GM13976 (cell line): ENCODE results near the gene RBFOX2.

Experiments used
- DNase-seq: peaks from one replicate; pipeline ENCODE4 v3.0.0; 2012; ENCODE audit warnings: low spot score
- in situ Hi-C: fragments of 300-500 bp; cut with MboI; formaldehyde crosslinking; loops from one replicate; pipeline ENCODE4 v1.12.0; 2022; ENCODE audit warnings: low sequenced_read_pairs, mixed read lengths, inconsistent platforms; ENCODE audit not compliant: unreplicated experiment
- TF ChIP-seq, protein P1 (sequence below): IDR thresholded peaks from 2 replicates; pipeline ENCODE4 v1.5.1; 2012; ENCODE audit warnings: borderline replicate concordance, mild to moderate bottlenecking; ENCODE audit not compliant: insufficient read depth; ENCODE audit errors: extremely low read depth, missing control alignments, control extremely low read depth

Gene RBFOX2

DNA sequence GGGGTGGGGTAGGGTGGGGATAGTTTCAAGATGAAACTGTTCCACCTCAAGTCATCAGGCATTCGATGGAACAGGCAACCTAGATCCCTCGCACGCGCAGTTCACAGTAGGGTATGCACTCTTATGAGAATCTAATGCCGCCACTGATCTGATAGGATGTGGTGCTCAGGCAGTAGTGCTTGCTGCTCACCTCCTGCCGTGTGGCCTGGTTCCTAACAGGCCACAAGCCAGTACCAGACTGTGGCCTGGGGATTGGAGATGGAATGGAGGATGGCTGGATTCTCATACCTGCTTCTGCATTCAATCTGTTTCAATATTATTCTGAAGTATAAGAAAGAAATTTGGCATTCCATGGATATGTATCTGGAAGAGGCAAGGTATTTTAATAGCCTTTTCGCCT is 73.1 kb downstream of the RBFOX2 start:
- TF ChIP-seq, protein P1, sequence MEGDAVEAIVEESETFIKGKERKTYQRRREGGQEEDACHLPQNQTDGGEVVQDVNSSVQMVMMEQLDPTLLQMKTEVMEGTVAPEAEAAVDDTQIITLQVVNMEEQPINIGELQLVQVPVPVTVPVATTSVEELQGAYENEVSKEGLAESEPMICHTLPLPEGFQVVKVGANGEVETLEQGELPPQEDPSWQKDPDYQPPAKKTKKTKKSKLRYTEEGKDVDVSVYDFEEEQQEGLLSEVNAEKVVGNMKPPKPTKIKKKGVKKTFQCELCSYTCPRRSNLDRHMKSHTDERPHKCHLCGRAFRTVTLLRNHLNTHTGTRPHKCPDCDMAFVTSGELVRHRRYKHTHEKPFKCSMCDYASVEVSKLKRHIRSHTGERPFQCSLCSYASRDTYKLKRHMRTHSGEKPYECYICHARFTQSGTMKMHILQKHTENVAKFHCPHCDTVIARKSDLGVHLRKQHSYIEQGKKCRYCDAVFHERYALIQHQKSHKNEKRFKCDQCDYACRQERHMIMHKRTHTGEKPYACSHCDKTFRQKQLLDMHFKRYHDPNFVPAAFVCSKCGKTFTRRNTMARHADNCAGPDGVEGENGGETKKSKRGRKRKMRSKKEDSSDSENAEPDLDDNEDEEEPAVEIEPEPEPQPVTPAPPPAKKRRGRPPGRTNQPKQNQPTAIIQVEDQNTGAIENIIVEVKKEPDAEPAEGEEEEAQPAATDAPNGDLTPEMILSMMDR: no peak
- in situ Hi-C loops: no loop called here
- DNase-seq: no peak

DNA sequence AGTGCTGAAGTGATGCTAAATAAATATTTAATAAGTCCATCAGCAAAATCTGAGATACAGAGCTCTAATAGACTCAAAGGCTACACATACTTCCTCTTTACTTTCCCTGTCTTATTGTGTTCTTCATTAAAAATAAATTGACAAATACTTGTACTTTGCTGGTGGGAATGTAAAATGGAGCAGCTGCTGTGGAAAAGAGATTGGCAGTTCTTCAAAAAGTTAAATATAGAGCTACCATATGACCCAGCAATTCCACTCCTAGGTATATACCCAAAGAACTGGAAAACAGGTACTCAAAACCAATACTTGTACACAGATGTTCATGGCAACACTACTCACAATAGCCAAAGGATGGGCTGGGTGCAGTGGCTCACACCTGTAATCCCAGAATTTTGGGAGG is 76.0 kb downstream of the RBFOX2 start:
- TF ChIP-seq, protein P1: no peak
- DNase-seq: no peak
- in situ Hi-C loops: no loop called here

DNA sequence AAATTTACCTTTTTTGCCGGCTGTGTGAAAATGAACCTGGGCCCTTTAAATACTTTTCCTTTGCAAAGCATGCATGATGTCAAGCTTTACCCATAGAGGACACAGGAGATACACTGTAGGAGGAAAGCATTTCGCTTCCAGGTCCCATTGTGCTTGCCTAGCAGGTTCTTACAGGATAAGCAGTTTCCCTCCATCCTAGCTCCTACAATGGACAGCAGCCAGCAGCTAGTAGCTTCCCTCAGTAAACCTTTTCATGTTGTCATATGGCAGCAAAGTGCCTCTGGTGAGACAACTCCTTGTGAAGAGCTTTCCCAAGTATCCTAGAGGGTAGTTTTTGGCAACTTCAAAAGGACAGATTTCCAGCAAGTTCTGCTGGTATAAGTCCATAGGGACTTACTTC is 78.4 kb downstream of the RBFOX2 start:
- no peak for DNase-seq
- in situ Hi-C loops: no loop called here
- TF ChIP-seq, protein P1: no peak

DNA sequence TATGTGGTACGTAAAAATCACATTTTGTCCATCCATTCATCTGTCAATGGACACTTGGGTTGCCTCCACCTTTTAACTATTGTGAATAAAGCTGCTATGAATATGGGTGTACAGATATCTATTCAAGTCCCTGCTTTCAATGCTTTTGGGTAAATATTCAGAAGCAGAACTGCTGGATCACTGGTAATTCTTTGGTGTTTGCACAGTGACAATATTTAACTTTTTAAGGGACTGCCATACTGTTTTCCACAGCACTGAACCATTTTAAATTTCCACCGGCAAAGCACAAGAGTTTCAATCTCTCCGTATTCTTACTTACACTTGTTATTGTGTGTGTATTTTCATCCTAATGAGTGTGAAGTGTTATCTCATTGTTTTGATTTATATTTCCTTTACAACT is 79.4 kb downstream of the RBFOX2 start:
- TF ChIP-seq, protein P1: no peak
- no peak for DNase-seq
- in situ Hi-C loops: no loop called here

DNA sequence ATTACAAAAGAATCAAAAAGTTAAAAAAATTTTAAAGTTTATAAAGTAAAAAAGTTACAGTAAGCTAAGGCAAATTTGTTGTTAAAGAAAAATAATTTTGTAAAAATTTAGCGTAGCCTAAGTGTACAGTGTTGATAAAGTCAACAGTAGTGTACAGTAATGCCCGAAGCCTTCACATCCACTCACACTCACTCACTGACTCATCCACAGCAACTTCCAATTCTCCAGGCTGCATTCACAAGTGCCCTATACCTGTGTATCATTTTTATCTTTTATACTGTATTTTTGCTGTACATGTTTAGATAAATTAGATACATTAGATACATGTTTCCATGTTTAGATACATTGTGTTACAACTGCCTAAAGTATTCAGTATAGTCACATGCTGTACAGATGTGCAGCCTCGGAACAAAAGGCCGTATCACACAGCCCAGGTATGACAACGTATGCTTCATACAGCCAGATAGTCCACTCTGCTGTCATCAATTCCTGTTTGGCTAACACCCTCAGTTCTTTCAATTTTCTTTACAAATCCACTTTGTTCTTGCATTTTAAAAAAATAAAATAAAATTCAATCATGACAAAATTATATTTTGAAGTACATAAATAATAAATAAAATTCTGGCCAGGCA is 80.7 kb downstream of the RBFOX2 start:
- TF ChIP-seq, protein P1: no peak
- DNase-seq: no peak
- in situ Hi-C loops: no loop called here

DNA sequence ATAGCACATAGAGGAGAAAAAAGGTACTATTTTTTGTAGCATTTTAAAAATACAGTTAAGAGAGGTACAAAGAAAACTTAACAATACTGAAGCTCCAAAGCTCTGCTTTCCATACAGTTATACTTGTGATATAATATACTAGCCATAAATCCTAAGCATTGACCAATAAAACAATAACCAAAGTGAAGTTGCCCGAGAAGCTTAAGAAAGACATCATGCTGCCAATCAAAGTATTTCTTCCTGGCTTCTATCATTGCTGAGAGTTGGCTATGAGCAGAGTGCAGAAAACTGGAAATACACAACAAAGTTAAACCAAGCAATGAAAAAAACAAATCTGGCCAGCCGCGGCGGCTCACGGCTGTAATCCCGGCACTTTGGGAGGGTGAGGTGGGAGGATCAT is 84.2 kb downstream of the RBFOX2 start:
- TF ChIP-seq, protein P1: no peak
- DNase-seq: no peak
- in situ Hi-C loops: no loop called here
